ENCODE data around the gene SCRT2. TPM values are rescaled to one million over a fixed set of nuclear protein-coding genes. Genes with fewer than 3 reads are reported as not detected.

Gene SCRT2
- total and polyA plus RNA-seq, 9 donors = not detected

- DNase-seq = no peak
- Histone ChIP-seq H3K27ac (no peak overlapping the region), H3K9me3 (no peaks in the 10 kb centered on the region), H3K4me1 (ENCODE audit: insufficient read depth) (no peaks in the 10 kb centered on the region), H3K27me3 (no peaks in the 10 kb centered on the region), H3K4me3 (no peak overlapping the region), H3K36me3 (no peaks in the 10 kb centered on the region)
- 2 to 7% (median 3%) methylated on average over 48 to 84 of the region's 84 CpGs for WGBS, 3 donors
- TF ChIP-seq EP300 (IDR thresholded peaks at IDR 0.05) (no peak), POLR2A (IDR thresholded peaks at IDR 0.05) (no peak), CTCF (IDR thresholded peaks at IDR 0.05) (no peak)
- intact Hi-C loops (cut with DNase I) = loop anchor here in 1 of 4 donors (10.0 kb wide), 2 partner anchors 99 to 309 kb away; no protein-coding TSS in a partner anchor
These were observed 12.1 kb downstream of the SCRT2 start for GRCh38 chr20:663315-664090.

- no peaks in the 10 kb centered on the region for H3K36me3 ChIP-seq
- H3K9me3 ChIP-seq = no peaks in the 10 kb centered on the region
- H3K27ac ChIP-seq = no peak overlapping the region
- H3K27me3 ChIP-seq = no peaks in the 10 kb centered on the region
- H3K4me1 ChIP-seq (ENCODE audit: insufficient read depth) = no peaks in the 10 kb centered on the region
- WGBS, 3 donors = 16 to 22% (median 19%) methylated on average over 16 of the region's 16 CpGs
- TF ChIP-seq POLR2A (IDR thresholded peaks at IDR 0.05) (no peak), CTCF (IDR thresholded peaks at IDR 0.05) (no peak), EP300 (IDR thresholded peaks at IDR 0.05) (no peak)
- intact Hi-C loops (cut with DNase I) = loop anchor here in 1 of 4 donors (10.0 kb wide), 2 partner anchors 98 to 308 kb away; no protein-coding TSS in a partner anchor
- H3K4me3 ChIP-seq = no peak overlapping the region
- DNase-seq = no peak
These were observed 13.1 kb downstream of the SCRT2 start for GRCh38 chr20:662277-663192.

GRCh38 chr20:661474-662270, 13.9 kb downstream of the SCRT2 start:
- Histone ChIP-seq H3K36me3 (no peaks in the 10 kb centered on the region), H3K4me1 (ENCODE audit: insufficient read depth) (no peaks in the 10 kb centered on the region), H3K9me3 (no peaks in the 10 kb centered on the region), H3K4me3 (no peak overlapping the region), H3K27ac (no peak overlapping the region), H3K27me3 (no peaks in the 10 kb centered on the region)
- no peak for DNase-seq
- intact Hi-C loops (cut with DNase I) = loop anchor here in 1 of 4 donors (10.0 kb wide), 2 partner anchors 97 to 307 kb away; no protein-coding TSS in a partner anchor
- no peak for TF ChIP-seq POLR2A (IDR thresholded peaks at IDR 0.05)
- TF ChIP-seq EP300 (IDR thresholded peaks at IDR 0.05) = no peak
- no peak for TF ChIP-seq CTCF (IDR thresholded peaks at IDR 0.05)
- 14 to 20% (median 16%) methylated on average over 28 to 29 of the region's 29 CpGs for WGBS, 3 donors

Data from ovary (tissue), 9 donors.